ENCODE data around the gene USF1.
"Not testable (repeated sequence)": the region's sequence is repeated elsewhere in the genome, so short reads cannot be mapped to it uniquely, and the experiment has no call there.

USF1 gene

DNA sequence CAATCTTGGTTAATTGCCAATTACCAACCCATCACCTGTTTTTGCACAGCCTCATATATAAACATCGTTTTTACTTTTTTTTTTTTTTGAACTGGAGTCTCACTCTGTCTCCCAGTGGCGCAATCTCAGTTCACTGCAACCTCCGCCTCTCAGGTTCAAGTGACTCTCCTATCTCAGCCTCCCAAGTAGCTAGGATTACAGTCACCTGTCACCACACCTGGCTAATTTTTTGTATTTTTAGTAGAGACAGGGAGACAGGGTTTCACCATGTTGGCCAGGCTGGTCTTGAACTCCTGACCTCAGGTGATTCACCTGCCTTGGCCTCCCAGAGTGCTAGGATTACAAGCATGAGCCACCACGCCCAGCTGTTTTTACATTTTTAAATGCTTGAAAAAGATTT, 53.7 kb downstream of the USF1 start:
- DNase-seq (ENCODE audit: low read depth in 2 of 3, low spot score in 1 of 3), result not testable (repeated sequence)

Data from stimulated activated CD4-positive, alpha-beta T cell treated with anti-CD3 and anti-CD28 coated beads, Interleukin-12 subunit alpha, Interleukin-12 subunit beta, amount 100 ng/mL, for 48 hours (primary cell).